ENCODE data around the gene PRDX5. TPM values are rescaled to one million over a fixed set of nuclear protein-coding genes. Genes with fewer than 3 reads are reported as not detected.

Gene PRDX5
- total RNA-seq, 1 donor = 257 TPM

DNA sequence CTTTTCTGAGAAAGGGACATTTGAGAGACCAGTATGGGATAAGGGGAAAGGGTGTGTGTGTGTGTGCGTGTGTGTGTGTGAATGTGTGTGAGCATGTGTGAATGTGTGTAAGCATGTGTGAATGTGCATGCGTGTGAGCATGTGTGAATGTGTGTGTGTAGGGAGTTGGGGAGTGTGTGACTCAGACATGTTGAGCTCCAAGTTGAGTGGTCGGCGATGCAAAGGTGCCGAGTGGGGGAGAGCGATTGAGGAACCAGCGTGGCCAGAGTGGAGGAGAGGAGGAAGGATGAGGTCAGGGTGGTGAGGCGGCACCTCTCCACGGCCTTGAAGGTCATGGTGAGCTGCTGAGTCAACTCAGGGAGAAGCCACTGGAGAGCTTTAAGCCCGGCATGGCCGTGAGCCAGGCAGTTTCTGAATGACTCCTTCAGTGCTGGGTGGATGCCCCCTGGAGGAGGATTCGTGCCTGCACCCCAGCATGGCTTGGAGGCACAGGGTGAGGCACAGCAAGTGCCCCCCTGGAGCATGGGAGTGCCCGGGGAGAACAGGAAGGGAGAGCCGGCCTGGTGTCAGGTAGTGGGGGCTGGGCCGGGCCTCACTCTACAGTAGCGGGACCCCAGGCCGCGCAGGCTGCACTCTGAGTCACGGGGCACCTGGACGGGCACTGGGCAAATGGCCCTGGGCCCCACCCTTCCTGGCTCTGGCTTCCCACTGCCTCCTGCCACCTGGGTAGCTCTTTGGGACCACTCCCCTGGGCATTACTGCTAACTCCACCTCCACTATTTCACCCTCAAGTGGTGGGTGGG is 13.8 kb downstream of the PRDX5 start:
- peak; percentile 93 for DNase-seq (ENCODE audit: low read depth)
- TF ChIP-seq CTCF (IDR thresholded peaks at IDR 0.05; ENCODE audit: insufficient read depth, low read length) = peak; percentile 81
- H3K4me3 ChIP-seq (ENCODE audit: low read depth, low read length) = no peak overlapping the region

GRCh38 chr11:64333556-64333955 is 15.6 kb downstream of the PRDX5 start:
- DNase-seq (ENCODE audit: low read depth) = no peak
- no peak for TF ChIP-seq CTCF (IDR thresholded peaks at IDR 0.05; ENCODE audit: insufficient read depth, low read length)
- no peak overlapping the region for H3K4me3 ChIP-seq (ENCODE audit: low read depth, low read length)

GRCh38 chr11:64334764-64335735 is 17.1 kb downstream of the PRDX5 start:
- H3K4me3 ChIP-seq (ENCODE audit: low read depth, low read length) = no peak overlapping the region
- DNase-seq (ENCODE audit: low read depth) = peak; percentile 94
- TF ChIP-seq CTCF (IDR thresholded peaks at IDR 0.05; ENCODE audit: insufficient read depth, low read length) = no peak

DNA sequence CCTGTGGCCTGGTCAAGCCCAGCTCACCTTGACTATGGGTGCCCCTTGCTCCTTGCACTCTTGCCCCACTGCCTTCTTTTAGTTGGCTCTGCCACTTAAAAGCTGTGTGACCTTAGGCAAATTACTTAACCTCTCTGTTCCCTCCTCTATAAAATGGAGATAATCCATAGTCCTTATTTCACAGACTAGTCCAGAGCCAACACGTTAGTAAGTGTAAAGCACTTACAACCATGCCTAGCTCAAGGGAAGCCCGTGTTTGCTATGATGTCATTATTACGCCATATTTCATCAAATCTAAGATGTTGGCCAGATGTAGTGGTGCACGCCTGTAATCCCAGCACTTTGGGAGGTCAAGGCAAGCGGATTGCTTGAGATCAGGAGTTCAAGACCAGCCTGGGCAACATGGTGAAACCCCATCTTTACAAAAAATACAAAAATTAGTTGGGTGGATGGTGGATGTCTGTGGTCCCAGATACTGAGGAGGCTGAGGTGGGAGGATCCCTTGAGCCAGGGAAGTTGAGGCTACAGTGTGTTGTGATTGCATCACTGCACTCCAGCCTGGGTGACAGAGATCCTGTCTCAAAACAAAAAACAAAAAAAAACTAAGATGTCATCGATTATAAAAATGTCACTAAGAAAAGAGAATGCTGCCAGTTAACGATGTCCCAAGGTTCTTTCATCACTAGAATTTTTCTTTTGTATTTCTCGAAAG is 19.8 kb downstream of the PRDX5 start:
- DNase-seq (ENCODE audit: low read depth) = peak; percentile 22
- H3K4me3 ChIP-seq (ENCODE audit: low read depth, low read length) = no peak overlapping the region
- TF ChIP-seq CTCF (IDR thresholded peaks at IDR 0.05; ENCODE audit: insufficient read depth, low read length) = no peak

- no peak for TF ChIP-seq CTCF (IDR thresholded peaks at IDR 0.05; ENCODE audit: insufficient read depth, low read length)
- no peak overlapping the region for H3K4me3 ChIP-seq (ENCODE audit: low read depth, low read length)
- no peak for DNase-seq (ENCODE audit: low read depth)
Observed at GRCh38 chr11:64338716-64339115, 20.8 kb downstream of the PRDX5 start.

GRCh38 chr11:64339286-64339685 is 21.4 kb downstream of the PRDX5 start:
- DNase-seq (ENCODE audit: low read depth) = no peak
- TF ChIP-seq CTCF (IDR thresholded peaks at IDR 0.05; ENCODE audit: insufficient read depth, low read length) = no peak
- H3K4me3 ChIP-seq (ENCODE audit: low read depth, low read length) = no peak overlapping the region

All from fibroblast of the aortic adventitia (primary cell).